Progenitor cell of endocrine pancreas (in vitro differentiated cells): ENCODE results near the gene KMT2D. TPM values are rescaled to one million over a fixed set of nuclear protein-coding genes. Genes with fewer than 3 reads are reported as not detected.

Experiments used
- DNase-seq: peaks from one replicate; pipeline ENCODE4 v3.0.0; 2021; ENCODE audit warnings: low spot score; ENCODE audit not compliant: unreplicated experiment
- H3K27ac Mint-ChIP-seq: 2 replicates; pipeline ENCODE4 v1.8.0; 2021; ENCODE audit warnings: mild to moderate bottlenecking, moderate library complexity, mixed read lengths
- H3K27me3 Mint-ChIP-seq: 2 replicates; pipeline ENCODE4 v1.8.0; 2021; ENCODE audit warnings: mixed read lengths
- H3K36me3 Mint-ChIP-seq: 2 replicates; pipeline ENCODE4 v1.8.0; 2022; ENCODE audit warnings: mixed read lengths; ENCODE audit not compliant: insufficient read depth
- H3K4me1 Mint-ChIP-seq: 2 replicates; pipeline ENCODE4 v1.8.0; 2021; ENCODE audit warnings: low read depth, mixed read lengths
- H3K4me3 Mint-ChIP-seq: 2 replicates; pipeline ENCODE4 v1.8.0; 2021; ENCODE audit warnings: low read depth, mild to moderate bottlenecking, moderate library complexity, mixed read lengths
- H3K9me3 Mint-ChIP-seq: 2 replicates; pipeline ENCODE4 v1.8.0; 2021; ENCODE audit warnings: low read depth, mixed read lengths
- CTCF ChIP-seq: fragments of 200-600 bp; sonication (generic); IDR thresholded peaks from one replicate; pipeline ENCODE4 v1.5.0; 2021; ENCODE audit warnings: antibody characterized with exemption, mild to moderate bottlenecking; ENCODE audit not compliant: unreplicated experiment
- total RNA-seq: library from RNA; stranded (reverse); gene quantifications from 2 replicates; pipeline ENCODE4 v1.2.1, GENCODE V29; 2021

KMT2D gene
- total RNA-seq, 1 donor from 2014 or later, result 132 TPM

- H3K27me3 Mint-ChIP-seq, result no peaks in the 10 kb centered on the region
- H3K27ac Mint-ChIP-seq, result no peak overlapping the region
- no peak for DNase-seq
- H3K36me3 Mint-ChIP-seq, result peaks cover 3% of the 10 kb centered on the region
- no peak for TF ChIP-seq CTCF
- H3K9me3 Mint-ChIP-seq, result no peaks in the 10 kb centered on the region
- H3K4me3 Mint-ChIP-seq, result no peak overlapping the region
- H3K4me1 Mint-ChIP-seq, result peaks cover 12% of the 10 kb centered on the region
Observed at GRCh38 chr12:49015196-49015595, 45.4 kb downstream of the KMT2D start.

- Mint-ChIP-seq H3K27ac (no peak overlapping the region), H3K36me3 (peaks cover 5% of the 10 kb centered on the region), H3K9me3 (no peaks in the 10 kb centered on the region), H3K4me1 (peaks cover 12% of the 10 kb centered on the region), H3K27me3 (no peaks in the 10 kb centered on the region), H3K4me3 (no peak overlapping the region)
- no peak for DNase-seq
- no peak for TF ChIP-seq CTCF
Observed at GRCh38 chr12:49014547-49014946, 46.0 kb downstream of the KMT2D start.

GRCh38 chr12:49013428-49013827, 47.2 kb downstream of the KMT2D start:
- no peak for DNase-seq
- Mint-ChIP-seq H3K36me3 (peaks cover 5% of the 10 kb centered on the region), H3K27me3 (no peaks in the 10 kb centered on the region), H3K4me1 (peaks cover 10% of the 10 kb centered on the region), H3K4me3 (no peak overlapping the region), H3K9me3 (no peaks in the 10 kb centered on the region), H3K27ac (no peak overlapping the region)
- no peak for TF ChIP-seq CTCF

GRCh38 chr12:49012739-49013138, 47.9 kb downstream of the KMT2D start:
- peaks cover 7% of the 10 kb centered on the region for H3K4me1 Mint-ChIP-seq
- H3K4me3 Mint-ChIP-seq, result no peak overlapping the region
- peaks cover 5% of the 10 kb centered on the region for H3K36me3 Mint-ChIP-seq
- DNase-seq, result no peak
- no peaks in the 10 kb centered on the region for H3K9me3 Mint-ChIP-seq
- no peak overlapping the region for H3K27ac Mint-ChIP-seq
- TF ChIP-seq CTCF, result no peak
- no peaks in the 10 kb centered on the region for H3K27me3 Mint-ChIP-seq

Other genes starting within 250 kb of the KMT2D start
- gene CACNB3, start 242.3 kb downstream of the KMT2D start, total RNA-seq, result 72.3 and 73.9 TPM in 2 replicates
- 116 and 129 TPM in 2 replicates for gene DDX23, start 208.6 kb downstream of the KMT2D start, total RNA-seq
- gene RND1, start 194.9 kb downstream of the KMT2D start, total RNA-seq, result 12.4 and 12.5 TPM in 2 replicates
- 21.9 and 22.5 TPM in 2 replicates for gene FKBP11, start 135.3 kb downstream of the KMT2D start, total RNA-seq
- 135 and 149 TPM in 2 replicates for gene ARF3, start 103.3 kb downstream of the KMT2D start, total RNA-seq
- 0.17 TPM in 1 of 2 replicates, not detected in the other for gene WNT10B, start 89.1 kb downstream of the KMT2D start, total RNA-seq
- not detected in 2 replicates for gene WNT1, start 82.5 kb downstream of the KMT2D start, total RNA-seq
- gene DDN, start 61.4 kb downstream of the KMT2D start, total RNA-seq, result 0.40 and 0.57 TPM in 2 replicates
- gene PRKAG1, start 42.0 kb downstream of the KMT2D start, total RNA-seq, result 52.7 and 59.4 TPM in 2 replicates
- gene RHEBL1, start 9.2 kb upstream of the KMT2D start, total RNA-seq, result 0.72 and 0.75 TPM in 2 replicates
- gene DHH, start 34.0 kb upstream of the KMT2D start, total RNA-seq, result 0.29 and 0.34 TPM in 2 replicates
- gene LMBR1L, start 50.1 kb upstream of the KMT2D start, total RNA-seq, result 142 and 143 TPM in 2 replicates
- gene TUBA1B, start 70.6 kb upstream of the KMT2D start, total RNA-seq, result 985 and 1,023 TPM in 2 replicates
- 628 and 652 TPM in 2 replicates for gene TUBA1A, start 128.3 kb upstream of the KMT2D start, total RNA-seq
- 128 and 149 TPM in 2 replicates for gene TUBA1C, start 204.3 kb upstream of the KMT2D start, total RNA-seq
- gene PRPH, start 234.4 kb upstream of the KMT2D start, total RNA-seq, result 0.60 and 0.62 TPM in 2 replicates